Measurements from ENCODE around the gene ME2.
"Not testable (repeated sequence)": the region's sequence is repeated elsewhere in the genome, so short reads cannot be mapped to it uniquely, and the experiment has no call there.

The ME2 gene

DNA sequence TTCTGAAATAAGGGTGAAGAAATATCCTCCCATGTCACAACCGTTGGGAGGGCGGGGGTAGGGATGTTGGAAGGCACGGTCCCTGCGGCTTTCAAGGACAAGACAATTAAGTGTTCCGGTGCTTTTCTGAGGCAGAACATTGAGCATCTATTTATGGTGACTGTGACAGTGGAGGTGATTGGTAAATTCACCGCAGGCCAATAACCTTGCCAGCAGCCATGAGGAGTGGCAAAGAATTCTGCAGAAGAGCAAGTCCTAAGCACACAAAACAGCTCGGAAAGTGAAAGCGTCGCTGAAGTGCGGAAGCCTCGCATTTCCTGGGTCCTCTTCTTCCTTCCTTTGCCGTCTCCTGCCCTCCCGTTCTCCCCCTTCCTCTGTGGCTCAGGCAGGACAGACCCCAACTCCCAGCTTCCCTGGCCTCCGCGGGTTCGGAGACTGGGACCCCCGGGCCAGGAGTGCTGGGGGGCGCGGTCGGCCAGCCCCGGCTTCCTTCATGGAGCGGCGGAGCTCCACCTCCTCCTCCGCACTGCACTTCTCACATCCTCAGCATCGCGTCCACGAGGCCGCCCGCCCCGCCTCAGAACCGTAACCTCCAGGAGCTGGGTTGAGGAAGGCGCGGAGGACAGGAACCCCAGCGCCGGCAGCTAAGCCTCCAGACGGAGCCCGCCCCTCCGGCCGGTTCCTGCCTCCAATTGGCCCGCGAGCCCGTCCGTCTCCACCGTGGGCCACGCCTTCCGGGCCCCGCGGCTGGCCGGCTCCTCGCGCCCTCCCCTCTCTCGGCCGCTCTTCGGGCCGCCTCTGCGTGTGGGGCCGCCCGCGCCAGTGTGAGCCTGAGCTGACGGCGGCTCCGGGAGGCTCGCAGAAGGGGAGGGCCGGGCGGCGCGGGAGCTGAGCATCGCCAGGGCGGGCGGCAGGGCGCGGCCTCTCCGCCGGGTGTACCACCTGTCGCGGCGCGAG, at the start of gene ME2:
Gene ME2, plus strand, starts transcription at position 774 of the 957 bp plus-strand sequence. CDS start 16,703 bp downstream, outside the sequence.
- peak within 1 kb of the TSS; percentile 84 for H3K4me3 ChIP-seq (ENCODE audit: low read depth, low read length)
- H3K9me3 ChIP-seq (ENCODE audit: control insufficient read depth, insufficient read depth, low read length) = no peaks in the 10 kb centered on the region
- H3K9ac ChIP-seq (ENCODE audit: low read depth, low read length) = peak within 1 kb of the TSS; percentile 79
- no peaks in the 10 kb centered on the region for H3K4me1 ChIP-seq (ENCODE audit: control insufficient read depth, insufficient read depth, low read length)
- H3K27me3 ChIP-seq (ENCODE audit: control insufficient read depth, insufficient read depth, low read length) = no peaks in the 10 kb centered on the region
- H3K36me3 ChIP-seq (ENCODE audit: control insufficient read depth, insufficient read depth, low read length) = no peaks in the 10 kb centered on the region

DNA sequence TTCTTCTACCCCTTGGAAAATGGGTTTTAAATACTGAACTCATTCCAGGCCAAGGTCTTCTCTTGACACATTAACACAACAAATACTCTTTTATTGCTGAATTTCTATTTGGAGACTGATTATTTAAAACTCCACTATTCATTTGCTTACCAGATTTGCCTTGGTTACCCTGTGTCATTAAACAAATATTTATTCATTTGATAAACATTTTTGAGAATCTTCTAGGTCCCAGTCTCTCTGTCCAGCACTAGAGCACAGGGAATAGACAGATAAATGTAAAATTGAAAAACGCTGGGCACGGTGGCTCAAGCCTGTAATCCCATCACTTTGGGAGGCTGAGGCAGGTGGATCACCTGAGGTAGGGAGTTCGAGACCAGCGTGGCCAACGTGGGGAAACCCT, 49.3 kb upstream of the ME2 start:
- H3K4me3 ChIP-seq (ENCODE audit: low read depth, low read length) = no peak overlapping the region
- no peak overlapping the region for H3K9ac ChIP-seq (ENCODE audit: low read depth, low read length)
- H3K4me1 ChIP-seq (ENCODE audit: control insufficient read depth, insufficient read depth, low read length) = no peaks in the 10 kb centered on the region
- no peaks in the 10 kb centered on the region for H3K27me3 ChIP-seq (ENCODE audit: control insufficient read depth, insufficient read depth, low read length)
- no peaks in the 10 kb centered on the region for H3K36me3 ChIP-seq (ENCODE audit: control insufficient read depth, insufficient read depth, low read length)
- no peaks in the 10 kb centered on the region for H3K9me3 ChIP-seq (ENCODE audit: control insufficient read depth, insufficient read depth, low read length)

DNA sequence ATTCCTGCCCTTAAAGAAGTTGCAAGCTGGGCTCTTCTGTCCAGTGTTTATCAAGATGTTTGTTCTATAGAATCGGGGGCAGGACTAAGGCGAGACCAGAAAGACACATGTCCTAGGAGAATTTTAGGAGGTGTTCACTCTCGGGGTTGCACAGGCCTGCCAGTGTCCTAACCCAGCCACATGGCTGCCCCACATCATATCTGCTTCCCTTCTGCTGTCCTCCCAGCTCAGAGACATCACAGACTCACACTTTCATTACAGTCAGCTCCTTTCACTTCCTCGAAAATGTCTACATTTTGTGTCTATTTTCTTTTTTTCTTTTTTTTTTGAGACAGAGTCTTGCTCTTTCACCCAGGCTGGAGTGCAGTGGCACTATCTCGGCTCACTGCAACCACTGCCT, 48.4 kb upstream of the ME2 start:
- Histone ChIP-seq H3K9ac (ENCODE audit: low read depth, low read length) (no peak overlapping the region), H3K36me3 (ENCODE audit: control insufficient read depth, insufficient read depth, low read length) (no peaks in the 10 kb centered on the region), H3K27me3 (ENCODE audit: control insufficient read depth, insufficient read depth, low read length) (no peaks in the 10 kb centered on the region), H3K9me3 (ENCODE audit: control insufficient read depth, insufficient read depth, low read length) (no peaks in the 10 kb centered on the region), H3K4me1 (ENCODE audit: control insufficient read depth, insufficient read depth, low read length) (no peaks in the 10 kb centered on the region), H3K4me3 (ENCODE audit: low read depth, low read length) (no peak overlapping the region)

DNA sequence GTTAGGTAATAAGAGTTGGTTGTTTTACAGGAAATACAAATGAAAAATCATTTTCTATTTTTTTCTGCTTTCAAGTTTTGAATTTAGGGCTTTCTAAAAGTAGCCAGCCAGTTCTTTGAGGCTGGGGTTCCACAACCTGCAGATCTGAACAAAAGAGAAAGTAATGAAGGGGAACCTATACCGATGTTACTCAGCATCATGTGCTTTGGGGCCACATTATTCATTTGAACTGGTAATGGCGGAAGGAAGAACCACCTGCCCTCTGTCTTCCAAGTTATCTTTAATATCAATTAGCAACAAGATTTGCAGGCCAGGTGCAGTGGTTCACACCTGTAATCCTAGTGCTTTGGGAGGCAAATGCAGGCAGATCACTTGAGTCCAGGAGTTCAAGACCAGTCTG, 46.2 kb upstream of the ME2 start:
- no peaks in the 10 kb centered on the region for H3K36me3 ChIP-seq (ENCODE audit: control insufficient read depth, insufficient read depth, low read length)
- H3K9ac ChIP-seq (ENCODE audit: low read depth, low read length) = no peak overlapping the region
- no peaks in the 10 kb centered on the region for H3K27me3 ChIP-seq (ENCODE audit: control insufficient read depth, insufficient read depth, low read length)
- no peak overlapping the region for H3K4me3 ChIP-seq (ENCODE audit: low read depth, low read length)
- H3K4me1 ChIP-seq (ENCODE audit: control insufficient read depth, insufficient read depth, low read length) = no peaks in the 10 kb centered on the region
- H3K9me3 ChIP-seq (ENCODE audit: control insufficient read depth, insufficient read depth, low read length) = no peaks in the 10 kb centered on the region

DNA sequence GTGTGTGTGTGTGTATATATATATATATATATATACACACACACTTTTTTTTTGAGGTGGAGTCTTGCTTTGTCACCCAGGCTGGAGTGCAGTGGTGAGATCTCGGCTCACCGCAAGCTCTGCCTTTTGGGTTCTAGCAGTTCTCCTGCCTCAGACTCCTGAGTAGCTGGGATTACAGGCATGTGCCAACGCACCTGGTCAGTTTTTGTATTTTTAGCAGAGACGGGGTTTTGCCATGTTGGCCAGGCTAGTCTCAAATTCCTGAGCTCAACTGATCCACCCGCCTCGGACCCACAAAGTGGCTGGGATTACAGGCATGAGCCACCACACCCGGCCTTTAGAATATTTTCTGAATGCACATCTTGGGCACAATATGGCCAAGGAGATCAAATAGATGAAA, 45.4 kb upstream of the ME2 start:
- not testable (repeated sequence) for H3K9me3 ChIP-seq (ENCODE audit: control insufficient read depth, insufficient read depth, low read length); H3K9ac ChIP-seq (ENCODE audit: low read depth, low read length); H3K4me1 ChIP-seq (ENCODE audit: control insufficient read depth, insufficient read depth, low read length); H3K36me3 ChIP-seq (ENCODE audit: control insufficient read depth, insufficient read depth, low read length); H3K27me3 ChIP-seq (ENCODE audit: control insufficient read depth, insufficient read depth, low read length); H3K4me3 ChIP-seq (ENCODE audit: low read depth, low read length)

DNA sequence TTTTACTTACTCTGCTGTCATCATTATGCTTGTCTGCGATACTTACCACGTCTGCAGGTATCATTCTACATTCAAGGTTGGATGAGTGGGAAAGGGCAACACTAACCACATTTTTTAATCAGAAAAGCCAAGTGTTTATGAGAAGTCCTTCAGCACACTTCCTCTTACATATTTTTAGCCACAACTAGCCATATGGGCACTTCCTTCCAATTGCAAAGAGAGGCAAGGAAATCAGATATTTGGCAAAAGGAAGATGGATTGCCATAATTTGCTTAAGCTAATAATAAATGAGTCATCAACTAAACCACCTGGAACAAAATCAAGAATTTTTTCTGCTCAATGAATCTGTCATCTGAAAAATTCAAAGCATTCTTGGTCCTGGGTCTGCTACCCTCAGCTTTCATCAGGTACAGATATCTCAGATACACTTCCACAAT, 42.4 kb upstream of the ME2 start:
- no peaks in the 10 kb centered on the region for H3K36me3 ChIP-seq (ENCODE audit: control insufficient read depth, insufficient read depth, low read length)
- no peak overlapping the region for H3K4me3 ChIP-seq (ENCODE audit: low read depth, low read length)
- H3K9me3 ChIP-seq (ENCODE audit: control insufficient read depth, insufficient read depth, low read length) = no peaks in the 10 kb centered on the region
- no peak overlapping the region for H3K9ac ChIP-seq (ENCODE audit: low read depth, low read length)
- H3K27me3 ChIP-seq (ENCODE audit: control insufficient read depth, insufficient read depth, low read length) = no peaks in the 10 kb centered on the region
- H3K4me1 ChIP-seq (ENCODE audit: control insufficient read depth, insufficient read depth, low read length) = no peaks in the 10 kb centered on the region

DNA sequence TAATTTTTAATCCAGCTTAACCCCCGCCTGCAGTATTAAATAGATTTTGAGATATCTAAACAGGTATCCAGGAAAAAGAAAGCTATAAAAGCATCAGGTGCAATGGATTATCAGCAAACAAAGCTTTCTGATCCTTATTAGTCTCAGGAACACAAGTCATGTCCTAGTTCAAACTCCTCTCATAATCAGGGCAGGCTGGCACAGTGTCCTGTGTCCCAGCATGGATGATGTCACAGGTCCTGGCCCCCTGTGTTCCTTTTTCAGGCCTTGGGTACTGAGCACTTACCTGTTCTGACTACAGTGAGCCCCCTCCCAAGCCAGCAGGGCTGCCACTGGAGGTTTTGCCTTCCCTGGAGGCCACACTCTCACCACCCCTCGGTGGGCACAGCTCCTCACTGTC, 39.6 kb upstream of the ME2 start:
- Histone ChIP-seq H3K9ac (ENCODE audit: low read depth, low read length) (no peak overlapping the region), H3K4me1 (ENCODE audit: control insufficient read depth, insufficient read depth, low read length) (no peaks in the 10 kb centered on the region), H3K27me3 (ENCODE audit: control insufficient read depth, insufficient read depth, low read length) (no peaks in the 10 kb centered on the region)

DNA sequence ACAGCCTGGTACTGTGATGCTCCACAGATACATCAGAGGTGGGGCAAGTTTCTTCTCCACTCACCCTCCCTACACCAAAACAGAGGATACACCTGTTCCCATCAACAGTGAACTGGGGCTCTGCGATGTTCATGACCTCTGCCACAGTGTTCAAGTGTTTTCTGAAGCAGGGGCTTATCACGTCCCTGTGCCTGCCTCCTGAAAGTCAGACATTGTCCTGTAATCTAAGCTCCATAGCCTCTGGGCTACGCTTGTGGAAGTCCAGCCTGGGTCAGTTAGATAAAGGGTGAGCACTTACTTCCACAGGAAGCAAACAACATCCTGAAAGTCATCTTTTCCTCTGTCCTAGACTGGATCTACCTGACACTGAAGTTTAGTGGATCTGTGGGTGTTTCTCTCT, 38.9 kb upstream of the ME2 start:
- no peaks in the 10 kb centered on the region for H3K4me1 ChIP-seq (ENCODE audit: control insufficient read depth, insufficient read depth, low read length)
- no peaks in the 10 kb centered on the region for H3K27me3 ChIP-seq (ENCODE audit: control insufficient read depth, insufficient read depth, low read length)
- no peak overlapping the region for H3K9ac ChIP-seq (ENCODE audit: low read depth, low read length)
- no peaks in the 10 kb centered on the region for H3K36me3 ChIP-seq (ENCODE audit: control insufficient read depth, insufficient read depth, low read length)
- H3K4me3 ChIP-seq (ENCODE audit: low read depth, low read length) = no peak overlapping the region
- no peaks in the 10 kb centered on the region for H3K9me3 ChIP-seq (ENCODE audit: control insufficient read depth, insufficient read depth, low read length)

More for the DNA sequence above, 39.6 kb upstream of the ME2 start:
- Histone ChIP-seq H3K9me3 (ENCODE audit: control insufficient read depth, insufficient read depth, low read length) (no peaks in the 10 kb centered on the region), H3K4me3 (ENCODE audit: low read depth, low read length) (no peak overlapping the region), H3K36me3 (ENCODE audit: control insufficient read depth, insufficient read depth, low read length) (no peaks in the 10 kb centered on the region)

DNA sequence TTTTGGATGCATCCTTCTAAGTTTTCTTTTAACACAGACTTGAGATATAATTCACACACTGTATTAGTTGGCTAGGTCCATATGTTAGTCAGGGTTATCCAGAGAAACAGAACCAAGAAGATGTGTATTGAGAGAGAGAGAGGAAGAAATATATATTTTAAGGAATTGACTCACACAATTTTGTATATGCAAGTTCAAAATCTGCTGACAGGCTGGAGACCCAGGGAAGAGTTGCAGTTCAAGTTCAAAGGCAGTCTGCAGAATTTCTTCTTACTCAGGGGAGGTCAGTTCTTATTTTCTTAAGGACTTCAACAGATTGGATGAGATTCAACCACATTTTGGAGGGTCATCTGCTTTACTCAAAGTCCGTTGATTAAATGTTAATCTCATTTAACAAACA, 36.1 kb upstream of the ME2 start:
- Histone ChIP-seq H3K9me3 (ENCODE audit: control insufficient read depth, insufficient read depth, low read length) (no peaks in the 10 kb centered on the region), H3K9ac (ENCODE audit: low read depth, low read length) (no peak overlapping the region)

DNA sequence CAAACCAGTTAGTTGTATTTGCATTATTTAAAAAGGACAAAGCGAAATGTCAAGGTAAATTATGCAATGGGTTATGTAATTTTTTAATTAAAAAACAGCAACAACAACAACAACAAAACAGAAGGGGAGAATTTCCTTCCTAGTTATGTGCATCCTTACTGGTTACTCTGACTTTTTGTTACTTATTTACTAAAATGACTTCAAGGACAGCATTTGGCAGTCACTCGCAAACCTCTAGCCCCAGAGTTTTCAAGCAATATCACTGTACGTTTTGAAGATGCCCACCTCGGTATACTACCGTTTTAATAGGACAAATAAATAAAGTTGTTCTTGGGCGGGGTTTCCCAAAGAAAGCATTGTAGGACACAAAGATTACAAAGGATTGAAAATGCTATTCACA, 34.4 kb upstream of the ME2 start:
- no peaks in the 10 kb centered on the region for H3K36me3 ChIP-seq (ENCODE audit: control insufficient read depth, insufficient read depth, low read length)
- no peaks in the 10 kb centered on the region for H3K27me3 ChIP-seq (ENCODE audit: control insufficient read depth, insufficient read depth, low read length)
- no peak overlapping the region for H3K4me3 ChIP-seq (ENCODE audit: low read depth, low read length)
- no peaks in the 10 kb centered on the region for H3K4me1 ChIP-seq (ENCODE audit: control insufficient read depth, insufficient read depth, low read length)
- H3K9ac ChIP-seq (ENCODE audit: low read depth, low read length) = no peak overlapping the region
- no peaks in the 10 kb centered on the region for H3K9me3 ChIP-seq (ENCODE audit: control insufficient read depth, insufficient read depth, low read length)

More for the DNA sequence above, 36.1 kb upstream of the ME2 start:
- no peaks in the 10 kb centered on the region for H3K36me3 ChIP-seq (ENCODE audit: control insufficient read depth, insufficient read depth, low read length)
- H3K27me3 ChIP-seq (ENCODE audit: control insufficient read depth, insufficient read depth, low read length) = no peaks in the 10 kb centered on the region
- no peaks in the 10 kb centered on the region for H3K4me1 ChIP-seq (ENCODE audit: control insufficient read depth, insufficient read depth, low read length)
- no peak overlapping the region for H3K4me3 ChIP-seq (ENCODE audit: low read depth, low read length)

DNA sequence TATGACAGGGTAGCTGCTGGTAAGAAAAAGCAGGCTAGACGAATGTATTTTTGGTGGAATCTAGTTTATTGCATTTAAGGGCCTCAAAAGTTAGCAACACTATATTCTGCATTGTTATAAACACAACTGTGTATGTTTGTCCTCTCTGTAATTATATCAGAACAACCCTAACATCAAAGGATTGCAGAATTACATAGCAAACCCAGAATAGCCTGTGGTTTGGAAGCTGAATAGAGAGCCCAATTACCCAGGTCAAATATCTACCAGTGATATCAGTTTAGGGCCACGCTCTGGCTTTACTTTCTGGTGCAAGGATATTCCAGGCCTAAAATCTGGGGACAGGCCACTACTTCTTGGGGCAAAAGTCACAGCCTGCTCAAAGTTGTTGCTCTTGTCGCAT, 34.0 kb upstream of the ME2 start:
- Histone ChIP-seq H3K4me1 (ENCODE audit: control insufficient read depth, insufficient read depth, low read length) (no peaks in the 10 kb centered on the region), H3K9ac (ENCODE audit: low read depth, low read length) (no peak overlapping the region), H3K9me3 (ENCODE audit: control insufficient read depth, insufficient read depth, low read length) (no peaks in the 10 kb centered on the region), H3K36me3 (ENCODE audit: control insufficient read depth, insufficient read depth, low read length) (no peaks in the 10 kb centered on the region), H3K4me3 (ENCODE audit: low read depth, low read length) (no peak overlapping the region), H3K27me3 (ENCODE audit: control insufficient read depth, insufficient read depth, low read length) (no peaks in the 10 kb centered on the region)

DNA sequence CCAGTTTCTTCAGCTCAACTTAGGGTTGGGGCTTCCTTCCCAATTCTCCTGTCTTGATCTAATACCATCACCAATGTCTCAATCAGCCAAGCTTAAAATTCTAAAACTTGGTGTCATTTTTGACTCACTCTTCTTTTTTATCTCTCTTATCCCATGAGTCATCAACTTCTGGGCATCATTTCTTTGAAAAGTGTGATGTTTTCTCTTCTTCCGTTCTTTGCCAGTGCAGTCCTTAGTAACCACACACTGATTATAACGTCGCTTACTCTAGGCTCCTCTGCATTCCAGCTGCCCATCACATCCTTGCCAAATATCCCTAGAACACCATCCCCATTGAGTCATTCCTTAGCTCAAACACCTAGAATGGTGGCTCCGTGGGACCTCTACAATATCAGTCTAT, 31.7 kb upstream of the ME2 start:
- no peaks in the 10 kb centered on the region for H3K4me1 ChIP-seq (ENCODE audit: control insufficient read depth, insufficient read depth, low read length)
- H3K27me3 ChIP-seq (ENCODE audit: control insufficient read depth, insufficient read depth, low read length) = no peaks in the 10 kb centered on the region
- no peak overlapping the region for H3K9ac ChIP-seq (ENCODE audit: low read depth, low read length)
- H3K4me3 ChIP-seq (ENCODE audit: low read depth, low read length) = no peak overlapping the region
- no peaks in the 10 kb centered on the region for H3K36me3 ChIP-seq (ENCODE audit: control insufficient read depth, insufficient read depth, low read length)
- no peaks in the 10 kb centered on the region for H3K9me3 ChIP-seq (ENCODE audit: control insufficient read depth, insufficient read depth, low read length)
